MM.1S (cell line): ENCODE measurements around the gene PHETA2.
A peak's percentile ranks its signal among the peaks of the same experiment; 100 is the strongest.
"Not testable (repeated sequence)": the region's sequence is repeated elsewhere in the genome, so short reads cannot be mapped to it uniquely, and the experiment has no call there.

ENCODE experiments used
- DNase-seq: peaks from one replicate; pipeline ENCODE4 v3.0.0-alpha.2; 2015
- H2AFZ ChIP-seq: fragments of 300-600 bp; sonication (generic); 2 replicates; pipeline ENCODE4 v1.6.0; 2016; ENCODE audit warnings: antibody characterized with exemption, low read length
- H3F3A ChIP-seq: fragments of 300-600 bp; sonication (generic); 2 replicates; pipeline ENCODE4 v1.6.1; 2016; ENCODE audit warnings: mild to moderate bottlenecking, antibody characterized with exemption, low read length, moderate library complexity, mixed read lengths; ENCODE audit not compliant: insufficient read depth
- H3K27ac ChIP-seq: fragments of 300-600 bp; sonication (generic); 2 replicates; pipeline ENCODE4 v1.5.1; 2016; ENCODE audit warnings: mild to moderate bottlenecking, low read length
- H3K27me3 ChIP-seq: fragments of 300-600 bp; sonication (generic); replicated peaks from 2 replicates; pipeline ENCODE4 v1.6.0; 2016; ENCODE audit warnings: low read length; ENCODE audit not compliant: insufficient read depth
- H3K36me3 ChIP-seq: fragments of 300-600 bp; sonication (generic); replicated peaks from 2 replicates; pipeline ENCODE4 v1.6.1; 2016; ENCODE audit warnings: mild to moderate bottlenecking, low read length, mixed read lengths; ENCODE audit not compliant: insufficient read depth
- H3K4me1 ChIP-seq: fragments of 300-600 bp; sonication (generic); 2 replicates; pipeline ENCODE4 v1.6.1; 2016; ENCODE audit warnings: low read length, mixed read lengths
- H3K4me2 ChIP-seq: fragments of 300-600 bp; sonication (generic); 2 replicates; pipeline ENCODE4 v1.6.0; 2016; ENCODE audit warnings: low read depth, low read length
- H3K4me3 ChIP-seq: fragments of 300-600 bp; sonication (generic); 2 replicates; pipeline ENCODE4 v1.5.1; 2016; ENCODE audit warnings: low read length, mixed read lengths
- H3K79me2 ChIP-seq: fragments of 300-600 bp; sonication (generic); 2 replicates; pipeline ENCODE4 v1.6.1; 2016; ENCODE audit warnings: mixed run types, low read length, mixed read lengths
- H3K9ac ChIP-seq: fragments of 300-600 bp; sonication (generic); 2 replicates; pipeline ENCODE4 v1.6.1; 2016; ENCODE audit warnings: low read length, mixed read lengths
- H3K9me2 ChIP-seq: fragments of 300-600 bp; sonication (generic); replicated peaks from 2 replicates; pipeline ENCODE4 v1.6.1; 2016; ENCODE audit warnings: mild to moderate bottlenecking, low read length, mixed read lengths; ENCODE audit not compliant: insufficient read depth
- H3K9me3 ChIP-seq: fragments of 300-600 bp; sonication (generic); replicated peaks from 2 replicates; pipeline ENCODE4 v1.6.1; 2016; ENCODE audit warnings: mild to moderate bottlenecking, low read length, mixed read lengths; ENCODE audit not compliant: insufficient read depth
- H4K20me1 ChIP-seq: fragments of 300-600 bp; sonication (generic); 2 replicates; pipeline ENCODE4 v1.6.1; 2016; ENCODE audit warnings: mild to moderate bottlenecking, low read length, moderate library complexity, mixed read lengths; ENCODE audit not compliant: insufficient read depth
- EZH2 ChIP-seq: fragments of 300-600 bp; sonication (generic); optimal IDR thresholded peaks from 2 replicates; pipeline ENCODE3; 2017; ENCODE audit warnings: low read depth, mild to moderate bottlenecking, antibody characterized with exemption, low read length, mixed read lengths
- EZH2phosphoT487 ChIP-seq: fragments of 300-600 bp; sonication (generic); IDR thresholded peaks from 2 replicates; pipeline ENCODE4 v1.6.1; 2018; ENCODE audit warnings: antibody characterized with exemption, low read length
- TF ChIP-seq, protein P1 (sequence below): fragments of 300-600 bp; sonication (generic); IDR thresholded peaks from 2 replicates; pipeline ENCODE4 v1.5.1; 2016; ENCODE audit warnings: antibody characterized with exemption, low read length, mixed read lengths

The PHETA2 gene

DNA sequence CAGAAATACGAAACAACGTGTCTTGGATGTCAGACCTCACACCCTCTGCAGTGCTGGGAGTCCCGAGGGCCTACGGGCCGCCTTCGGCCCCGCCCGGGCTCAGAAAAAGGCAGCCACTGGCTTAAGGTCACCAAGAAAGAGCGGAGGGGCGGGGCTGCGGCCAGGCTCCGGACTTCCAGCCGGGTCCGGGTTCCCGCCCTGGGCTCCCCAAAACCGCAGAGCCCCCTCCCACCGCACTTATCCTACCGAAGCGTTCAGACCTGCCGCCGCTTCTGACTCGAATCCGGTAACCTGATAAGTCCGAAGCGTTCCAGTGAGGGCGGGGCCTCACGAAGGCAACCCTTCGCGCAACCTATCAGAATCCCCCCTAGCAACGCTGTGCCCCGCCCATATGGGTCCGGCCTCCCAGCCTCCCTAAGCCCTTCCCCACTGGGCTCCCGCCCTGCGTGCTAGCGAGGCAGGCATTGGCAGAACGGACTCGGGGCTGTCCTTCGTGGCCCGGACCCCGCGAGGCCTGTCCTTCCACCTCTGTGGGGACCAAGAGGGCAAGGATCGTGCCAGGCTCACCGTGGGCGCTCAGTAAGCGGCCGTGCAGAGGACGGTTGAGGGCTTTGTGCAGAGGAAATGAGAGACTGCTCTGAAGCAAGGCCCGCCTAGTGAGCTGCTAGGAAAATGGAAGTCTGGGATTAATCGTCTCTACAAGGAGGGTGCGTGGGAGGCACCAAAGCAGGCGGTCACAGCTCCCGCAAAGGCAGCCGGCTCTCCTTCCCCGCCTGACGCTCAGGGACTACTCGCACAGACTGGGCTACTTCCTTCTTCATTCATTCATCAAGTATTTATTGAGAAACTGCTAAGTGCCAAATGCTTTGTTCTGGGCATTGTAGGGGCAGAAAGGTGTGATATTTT, 3.3 kb upstream of the PHETA2 start, which contains the start of gene NAGA:
NAGA (minus strand) TSS at position 296 of the 906 bp plus-strand sequence. CDS start 515 bp downstream, outside the sequence.
- peak within 1 kb of the TSS; percentile 59 for H3K9ac ChIP-seq
- H2AFZ ChIP-seq: peak within 1 kb of the TSS; percentile 94
- peak within 1 kb of the TSS; percentile 54 for H3K27ac ChIP-seq

DNA sequence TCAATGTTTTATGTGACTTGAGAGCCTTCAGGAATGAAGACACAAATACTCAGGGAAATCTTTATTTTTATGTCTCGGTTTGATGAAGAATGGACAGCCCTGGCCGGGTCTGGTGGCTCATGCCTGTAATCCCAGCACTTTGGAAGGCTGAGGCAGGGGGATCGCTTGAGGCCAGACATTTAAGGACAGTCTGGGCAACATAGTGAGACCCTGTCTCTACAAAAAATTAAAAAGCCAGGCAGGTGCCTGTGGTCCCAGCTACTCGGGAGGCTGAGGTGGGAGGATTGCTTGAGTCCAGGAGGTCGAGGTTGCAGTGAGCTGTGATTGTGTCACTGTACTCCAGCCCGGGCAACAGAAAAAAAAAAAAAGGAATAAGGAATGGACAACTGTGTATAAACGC, 2.5 kb upstream of the PHETA2 start:
- H3K9ac ChIP-seq: peak overlapping the region; percentile 59; the same call in 1 of the 2 replicates
- not testable (repeated sequence) for H3K27ac ChIP-seq, H3K9me2 ChIP-seq, H3K36me3 ChIP-seq, DNase-seq, H4K20me1 ChIP-seq, H3K9me3 ChIP-seq, H3K27me3 ChIP-seq, H3K79me2 ChIP-seq
- peak overlapping the region; percentile 94 for H2AFZ ChIP-seq
- peak overlapping the region; percentile 66 for H3K4me3 ChIP-seq
- H3F3A ChIP-seq: peaks cover 13% of the 10 kb centered on the region; the same call in 1 of the 2 replicates
- H3K4me2 ChIP-seq: peak overlapping the region; percentile 99; the same call in 1 of the 2 replicates
- peaks cover 12% of the 10 kb centered on the region for H3K4me1 ChIP-seq

More for the DNA sequence above, 3.3 kb upstream of the PHETA2 start, which contains the start of gene NAGA:
- no peaks in the 10 kb centered on the region for H3K36me3 ChIP-seq
- TF ChIP-seq, protein P1, sequence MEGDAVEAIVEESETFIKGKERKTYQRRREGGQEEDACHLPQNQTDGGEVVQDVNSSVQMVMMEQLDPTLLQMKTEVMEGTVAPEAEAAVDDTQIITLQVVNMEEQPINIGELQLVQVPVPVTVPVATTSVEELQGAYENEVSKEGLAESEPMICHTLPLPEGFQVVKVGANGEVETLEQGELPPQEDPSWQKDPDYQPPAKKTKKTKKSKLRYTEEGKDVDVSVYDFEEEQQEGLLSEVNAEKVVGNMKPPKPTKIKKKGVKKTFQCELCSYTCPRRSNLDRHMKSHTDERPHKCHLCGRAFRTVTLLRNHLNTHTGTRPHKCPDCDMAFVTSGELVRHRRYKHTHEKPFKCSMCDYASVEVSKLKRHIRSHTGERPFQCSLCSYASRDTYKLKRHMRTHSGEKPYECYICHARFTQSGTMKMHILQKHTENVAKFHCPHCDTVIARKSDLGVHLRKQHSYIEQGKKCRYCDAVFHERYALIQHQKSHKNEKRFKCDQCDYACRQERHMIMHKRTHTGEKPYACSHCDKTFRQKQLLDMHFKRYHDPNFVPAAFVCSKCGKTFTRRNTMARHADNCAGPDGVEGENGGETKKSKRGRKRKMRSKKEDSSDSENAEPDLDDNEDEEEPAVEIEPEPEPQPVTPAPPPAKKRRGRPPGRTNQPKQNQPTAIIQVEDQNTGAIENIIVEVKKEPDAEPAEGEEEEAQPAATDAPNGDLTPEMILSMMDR: no peak
- no peak for TF ChIP-seq EZH2phosphoT487
- no peak for TF ChIP-seq EZH2
- peak within 1 kb of the TSS; percentile 66 for H3K4me3 ChIP-seq
- H3K79me2 ChIP-seq: no peaks in the 10 kb centered on the region
- no peaks in the 10 kb centered on the region for H4K20me1 ChIP-seq
- H3F3A ChIP-seq: peaks cover 13% of the 10 kb centered on the region; the same call in 1 of the 2 replicates
- H3K9me2 ChIP-seq: no peaks in the 10 kb centered on the region
- no peaks in the 10 kb centered on the region for H3K9me3 ChIP-seq
- H3K4me2 ChIP-seq: peak within 1 kb of the TSS; percentile 99
- no peaks in the 10 kb centered on the region for H3K27me3 ChIP-seq
- peak; percentile 99 for DNase-seq
- peaks cover 12% of the 10 kb centered on the region for H3K4me1 ChIP-seq

DNA sequence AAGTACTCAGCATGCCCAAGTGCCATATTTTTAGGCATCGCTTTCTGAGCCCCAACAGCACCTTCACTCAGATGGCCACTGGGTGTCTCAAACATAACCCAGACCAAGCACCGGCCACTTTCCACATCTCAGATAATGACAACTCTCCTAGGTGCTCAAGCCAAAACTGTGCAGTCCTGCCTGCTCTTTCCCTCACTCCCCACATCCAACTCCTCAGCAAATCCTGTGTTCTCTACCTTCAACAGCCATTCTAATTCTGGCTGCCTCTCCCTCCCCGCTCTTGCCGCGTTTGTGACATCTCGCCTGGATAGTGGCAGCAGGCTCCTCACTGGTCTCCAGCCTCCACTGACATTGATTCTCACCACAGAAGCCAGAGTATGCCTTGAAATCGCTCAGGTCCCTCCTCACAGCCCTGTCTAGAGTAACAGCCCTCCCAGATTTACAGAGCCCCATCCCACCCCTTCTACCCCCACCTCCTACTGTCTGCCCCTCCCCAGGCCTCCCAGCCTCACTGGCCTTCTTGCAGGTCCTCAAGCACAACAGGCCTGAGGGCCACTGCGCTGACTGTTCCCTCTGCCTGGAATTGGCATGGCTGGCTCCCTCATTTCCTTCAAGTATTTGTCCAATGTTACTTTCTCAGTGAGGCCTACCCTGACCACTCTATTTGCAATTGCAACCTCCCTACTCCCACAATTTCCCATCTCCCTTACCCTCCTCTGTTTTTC, 1.3 kb upstream of the PHETA2 start:
- TF ChIP-seq, protein P1: no peak
- TF ChIP-seq EZH2phosphoT487: no peak
- TF ChIP-seq EZH2: no peak
- Histone ChIP-seq H3K27ac (no peak overlapping the region), H3K4me3 (no peak overlapping the region), H3K27me3 (no peaks in the 10 kb centered on the region), H4K20me1 (no peaks in the 10 kb centered on the region), H2AFZ (no peak overlapping the region), H3K4me1 (peaks cover 12% of the 10 kb centered on the region), H3K9me2 (no peaks in the 10 kb centered on the region), H3K79me2 (no peaks in the 10 kb centered on the region), H3K4me2 (no peak overlapping the region), H3K9ac (no peak overlapping the region), H3F3A (peaks cover 13% of the 10 kb centered on the region; the same call in 1 of the 2 replicates), H3K36me3 (no peaks in the 10 kb centered on the region), H3K9me3 (no peaks in the 10 kb centered on the region)
- no peak for DNase-seq
